ENCODE measurements around the gene PABPC1L.

The PABPC1L gene

DNA sequence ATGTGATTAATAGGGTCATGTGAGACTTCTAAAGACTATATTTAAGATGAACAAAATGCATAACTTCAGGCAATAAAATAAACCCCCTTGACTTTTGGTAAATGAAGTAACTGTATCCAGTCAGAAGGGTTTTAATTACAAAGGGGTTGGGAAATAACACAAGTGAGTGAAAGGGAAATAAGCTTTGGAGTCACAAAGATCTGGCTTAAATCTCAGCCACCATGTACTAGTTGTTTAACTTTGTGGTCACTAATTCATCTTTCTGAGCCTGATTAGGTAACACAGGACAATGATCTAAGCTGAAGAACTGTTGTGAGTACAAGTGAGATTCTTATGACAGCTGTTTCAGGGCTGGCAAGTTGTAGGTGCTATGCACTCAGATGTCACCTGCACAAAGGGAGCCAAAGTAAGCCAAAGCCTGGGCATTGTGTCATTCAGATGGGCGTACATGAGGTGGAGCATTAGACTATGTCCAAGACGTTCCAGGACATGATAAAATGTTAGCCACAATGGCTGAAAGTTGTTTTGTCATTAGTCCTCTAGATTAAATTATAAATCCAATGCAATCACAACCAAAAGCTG is 36.5 kb downstream of the PABPC1L start:
- Histone ChIP-seq H3K9ac (no peak overlapping the region), H3K36me3 (ENCODE audit: control insufficient read depth, insufficient read depth, low read length) (no peaks in the 10 kb centered on the region), H3K79me2 (no peaks in the 10 kb centered on the region), H3K27me3 (ENCODE audit: control insufficient read depth, insufficient read depth, low read length) (no peaks in the 10 kb centered on the region), H3K27ac (no peak overlapping the region), H3K4me1 (no peaks in the 10 kb centered on the region), H2AFZ (no peak overlapping the region), H3K9me3 (ENCODE audit: control insufficient read depth, low read length) (no peaks in the 10 kb centered on the region), H3K4me3 (ENCODE audit: low read depth, low read length) (no peak overlapping the region), H3K4me2 (ENCODE audit: low read length) (no peak overlapping the region)
- TF ChIP-seq, protein P1, sequence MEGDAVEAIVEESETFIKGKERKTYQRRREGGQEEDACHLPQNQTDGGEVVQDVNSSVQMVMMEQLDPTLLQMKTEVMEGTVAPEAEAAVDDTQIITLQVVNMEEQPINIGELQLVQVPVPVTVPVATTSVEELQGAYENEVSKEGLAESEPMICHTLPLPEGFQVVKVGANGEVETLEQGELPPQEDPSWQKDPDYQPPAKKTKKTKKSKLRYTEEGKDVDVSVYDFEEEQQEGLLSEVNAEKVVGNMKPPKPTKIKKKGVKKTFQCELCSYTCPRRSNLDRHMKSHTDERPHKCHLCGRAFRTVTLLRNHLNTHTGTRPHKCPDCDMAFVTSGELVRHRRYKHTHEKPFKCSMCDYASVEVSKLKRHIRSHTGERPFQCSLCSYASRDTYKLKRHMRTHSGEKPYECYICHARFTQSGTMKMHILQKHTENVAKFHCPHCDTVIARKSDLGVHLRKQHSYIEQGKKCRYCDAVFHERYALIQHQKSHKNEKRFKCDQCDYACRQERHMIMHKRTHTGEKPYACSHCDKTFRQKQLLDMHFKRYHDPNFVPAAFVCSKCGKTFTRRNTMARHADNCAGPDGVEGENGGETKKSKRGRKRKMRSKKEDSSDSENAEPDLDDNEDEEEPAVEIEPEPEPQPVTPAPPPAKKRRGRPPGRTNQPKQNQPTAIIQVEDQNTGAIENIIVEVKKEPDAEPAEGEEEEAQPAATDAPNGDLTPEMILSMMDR (IDR thresholded peaks at IDR 0.05) = no peak

DNA sequence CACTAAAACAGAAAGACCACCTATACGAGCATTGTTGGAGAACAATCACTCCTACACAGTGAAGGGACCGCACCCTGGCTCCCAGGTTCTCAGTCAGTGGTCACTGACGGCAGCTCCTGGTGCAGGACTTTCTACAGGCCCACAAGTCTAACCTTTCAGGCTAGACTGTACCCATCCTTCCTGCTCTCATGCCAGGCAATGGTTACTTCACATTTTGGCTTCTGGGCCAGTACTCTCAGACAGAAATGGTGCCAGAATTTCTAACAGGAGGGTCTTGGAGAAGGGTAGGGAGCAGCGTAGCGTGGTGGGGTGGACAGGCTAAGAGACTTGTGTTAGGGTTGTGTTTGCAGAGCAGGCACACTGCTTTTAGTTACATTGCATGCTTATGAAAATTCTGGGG is 38.2 kb downstream of the PABPC1L start:
- Histone ChIP-seq H3K4me2 (ENCODE audit: low read length) (no peak overlapping the region), H3K36me3 (ENCODE audit: control insufficient read depth, insufficient read depth, low read length) (no peaks in the 10 kb centered on the region)
- TF ChIP-seq, protein P1 (IDR thresholded peaks at IDR 0.05) = no peak

DNA sequence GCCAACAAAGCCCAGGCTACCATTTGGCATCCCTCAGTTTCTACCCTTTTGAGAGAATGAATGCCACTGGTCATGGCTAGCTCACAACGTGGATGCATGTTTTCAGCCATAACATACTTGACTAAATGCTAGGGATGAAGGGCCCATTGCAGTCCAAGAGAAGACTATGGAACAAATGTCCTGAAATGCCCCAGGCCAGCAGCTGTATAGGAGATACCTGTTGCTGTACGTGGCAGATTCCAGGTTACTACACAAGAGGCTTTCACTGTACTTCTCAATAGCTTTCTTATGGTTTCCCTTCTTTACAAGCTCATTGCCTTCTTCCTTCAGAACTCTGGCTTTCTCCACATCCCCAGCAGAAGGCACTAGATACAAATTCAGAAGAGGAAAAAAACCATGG is 38.7 kb downstream of the PABPC1L start:
- Histone ChIP-seq H3K4me3 (ENCODE audit: low read depth, low read length) (no peak overlapping the region), H3K36me3 (ENCODE audit: control insufficient read depth, insufficient read depth, low read length) (no peaks in the 10 kb centered on the region), H3K4me1 (no peaks in the 10 kb centered on the region), H3K27ac (no peak overlapping the region), H3K9ac (no peak overlapping the region), H3K27me3 (ENCODE audit: control insufficient read depth, insufficient read depth, low read length) (no peaks in the 10 kb centered on the region), H3K79me2 (no peaks in the 10 kb centered on the region), H3K9me3 (ENCODE audit: control insufficient read depth, low read length) (no peaks in the 10 kb centered on the region), H2AFZ (no peak overlapping the region), H3K4me2 (ENCODE audit: low read length) (no peak overlapping the region)
- TF ChIP-seq, protein P1 (IDR thresholded peaks at IDR 0.05) = no peak

More for the DNA sequence above, 38.2 kb downstream of the PABPC1L start:
- Histone ChIP-seq H3K79me2 (no peaks in the 10 kb centered on the region), H2AFZ (no peak overlapping the region), H3K9ac (no peak overlapping the region), H3K4me1 (no peaks in the 10 kb centered on the region), H3K27ac (no peak overlapping the region), H3K9me3 (ENCODE audit: control insufficient read depth, low read length) (no peaks in the 10 kb centered on the region), H3K4me3 (ENCODE audit: low read depth, low read length) (no peak overlapping the region), H3K27me3 (ENCODE audit: control insufficient read depth, insufficient read depth, low read length) (no peaks in the 10 kb centered on the region)

DNA sequence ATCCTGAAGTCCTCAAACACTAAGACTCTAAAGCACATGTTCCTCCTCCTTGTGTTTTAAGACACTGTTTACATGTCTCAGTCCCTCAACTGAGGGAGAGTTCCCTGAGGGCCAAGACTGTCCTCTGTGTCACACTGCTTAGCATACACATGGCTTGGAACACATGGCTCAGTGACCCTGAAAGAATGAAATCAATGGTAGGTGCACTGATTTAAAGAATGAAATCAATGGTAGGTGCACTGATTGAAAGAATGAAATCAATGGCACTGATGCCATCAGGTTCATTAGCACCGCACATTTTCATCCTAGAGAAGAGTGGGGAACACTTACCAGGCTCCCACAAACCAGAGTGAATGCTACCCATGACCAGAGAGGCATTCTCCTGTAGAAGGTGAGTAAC is 40.5 kb downstream of the PABPC1L start:
- TF ChIP-seq, protein P1 (IDR thresholded peaks at IDR 0.05) = no peak
- Histone ChIP-seq H3K27me3 (ENCODE audit: control insufficient read depth, insufficient read depth, low read length) (no peaks in the 10 kb centered on the region), H3K4me3 (ENCODE audit: low read depth, low read length) (no peak overlapping the region), H3K36me3 (ENCODE audit: control insufficient read depth, insufficient read depth, low read length) (no peaks in the 10 kb centered on the region), H3K9me3 (ENCODE audit: control insufficient read depth, low read length) (no peaks in the 10 kb centered on the region), H3K4me2 (ENCODE audit: low read length) (no peak overlapping the region), H3K4me1 (no peaks in the 10 kb centered on the region), H3K27ac (no peak overlapping the region), H3K79me2 (no peaks in the 10 kb centered on the region), H2AFZ (no peak overlapping the region), H3K9ac (no peak overlapping the region)

DNA sequence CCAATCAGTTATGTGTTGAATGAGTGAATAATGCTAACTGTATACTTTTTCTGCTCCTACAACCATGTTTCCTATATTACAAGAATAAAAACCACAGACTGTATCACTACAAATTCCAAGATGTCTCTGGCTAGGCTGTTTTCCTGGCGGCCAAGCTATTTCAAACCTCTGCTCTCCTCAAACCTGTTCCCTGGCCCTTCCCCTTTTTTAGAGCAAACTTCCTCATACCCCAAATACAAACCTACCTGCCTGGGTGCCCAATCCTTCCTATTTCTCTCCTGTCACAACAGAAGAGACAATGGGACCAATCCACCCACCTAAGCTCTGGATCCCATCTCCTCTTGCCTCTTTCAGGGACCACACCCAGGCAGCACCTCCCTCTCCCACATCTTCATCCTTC is 42.9 kb downstream of the PABPC1L start:
- H3K36me3 ChIP-seq (ENCODE audit: control insufficient read depth, insufficient read depth, low read length) = no peaks in the 10 kb centered on the region
- H3K4me3 ChIP-seq (ENCODE audit: low read depth, low read length) = no peak overlapping the region
- H3K79me2 ChIP-seq = no peaks in the 10 kb centered on the region
- no peak overlapping the region for H2AFZ ChIP-seq
- H3K27me3 ChIP-seq (ENCODE audit: control insufficient read depth, insufficient read depth, low read length) = no peaks in the 10 kb centered on the region
- H3K4me2 ChIP-seq (ENCODE audit: low read length) = no peak overlapping the region
- TF ChIP-seq, protein P1 (IDR thresholded peaks at IDR 0.05) = no peak
- H3K27ac ChIP-seq = no peak overlapping the region
- no peaks in the 10 kb centered on the region for H3K4me1 ChIP-seq
- H3K9me3 ChIP-seq (ENCODE audit: control insufficient read depth, low read length) = no peaks in the 10 kb centered on the region
- H3K9ac ChIP-seq = no peak overlapping the region
